Tongue (tissue), 2 donors: ENCODE data around the gene VMP1. TPM values are rescaled to one million over a fixed set of nuclear protein-coding genes. Genes with fewer than 3 reads are reported as not detected.
"Not testable (repeated sequence)": the region's sequence is repeated elsewhere in the genome, so short reads cannot be mapped to it uniquely, and the experiment has no call there.

Experiments used
- DNase-seq: peaks from one replicate; pipeline ENCODE4 v3.0.0-alpha.2; 2015
- total RNA-seq: library from RNA; depleted of rRNA; stranded (reverse); fragments of >200 nt; gene quantifications from one replicate; pipeline ENCODE4 v1.2.3, GENCODE V29; 2014

VMP1 gene
- total RNA-seq, 1 donor from 2014 or later: 178 TPM

DNA sequence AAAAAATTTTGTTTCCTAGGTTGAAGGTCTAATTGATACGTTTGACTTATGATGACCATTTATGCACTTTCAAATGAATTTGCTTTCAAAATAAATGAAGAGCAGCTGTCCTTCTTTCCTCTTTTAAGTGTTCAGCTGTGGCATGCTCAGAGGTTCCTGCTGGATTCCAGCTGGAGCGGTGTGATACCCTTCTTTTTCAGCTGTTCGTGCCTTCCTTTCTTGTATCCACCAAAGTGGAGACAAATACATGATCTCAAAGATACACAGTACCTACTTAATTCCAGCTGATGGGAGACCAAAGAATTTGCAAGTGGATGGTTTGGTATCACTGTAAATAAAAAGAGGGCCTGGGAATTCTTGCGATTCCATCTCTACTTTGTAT is 134.4 kb downstream of the VMP1 start:
- DNase-seq: not testable (repeated sequence)

DNA sequence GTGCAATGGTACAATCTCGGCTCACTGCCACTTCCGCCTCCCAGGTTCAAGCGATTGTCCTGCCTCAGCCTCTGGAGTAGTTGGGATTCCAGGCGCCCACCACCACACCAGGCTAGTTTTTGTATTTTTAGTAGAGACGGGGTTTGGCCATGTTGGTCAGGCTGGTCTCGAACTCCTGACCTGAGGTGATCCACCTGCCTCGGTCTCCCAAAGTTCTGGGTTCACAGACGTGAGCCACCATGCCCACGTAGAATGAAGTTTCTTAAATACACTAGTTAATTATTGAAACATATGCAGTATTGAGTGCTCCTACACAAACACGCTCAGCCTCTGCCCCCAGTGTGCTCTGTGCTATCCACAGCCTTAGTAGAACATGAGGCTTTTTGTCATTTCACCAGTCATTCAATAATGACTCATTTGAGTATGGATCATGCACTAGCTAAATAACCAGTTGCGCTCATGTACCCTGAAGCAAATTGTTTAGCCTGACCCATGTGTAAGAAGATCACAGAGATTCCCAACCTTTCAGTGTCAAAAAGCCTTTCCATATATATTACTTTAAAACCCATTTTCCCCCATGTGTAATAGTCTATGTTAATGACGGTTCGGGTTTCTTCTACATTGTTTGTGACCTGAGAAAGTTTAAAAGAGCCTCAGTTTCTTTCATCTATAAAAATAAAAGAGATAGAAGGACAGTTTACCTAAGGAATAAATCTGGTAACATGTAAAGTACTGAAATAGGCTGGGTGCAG is 135.6 kb downstream of the VMP1 start:
- no peak for DNase-seq

DNA sequence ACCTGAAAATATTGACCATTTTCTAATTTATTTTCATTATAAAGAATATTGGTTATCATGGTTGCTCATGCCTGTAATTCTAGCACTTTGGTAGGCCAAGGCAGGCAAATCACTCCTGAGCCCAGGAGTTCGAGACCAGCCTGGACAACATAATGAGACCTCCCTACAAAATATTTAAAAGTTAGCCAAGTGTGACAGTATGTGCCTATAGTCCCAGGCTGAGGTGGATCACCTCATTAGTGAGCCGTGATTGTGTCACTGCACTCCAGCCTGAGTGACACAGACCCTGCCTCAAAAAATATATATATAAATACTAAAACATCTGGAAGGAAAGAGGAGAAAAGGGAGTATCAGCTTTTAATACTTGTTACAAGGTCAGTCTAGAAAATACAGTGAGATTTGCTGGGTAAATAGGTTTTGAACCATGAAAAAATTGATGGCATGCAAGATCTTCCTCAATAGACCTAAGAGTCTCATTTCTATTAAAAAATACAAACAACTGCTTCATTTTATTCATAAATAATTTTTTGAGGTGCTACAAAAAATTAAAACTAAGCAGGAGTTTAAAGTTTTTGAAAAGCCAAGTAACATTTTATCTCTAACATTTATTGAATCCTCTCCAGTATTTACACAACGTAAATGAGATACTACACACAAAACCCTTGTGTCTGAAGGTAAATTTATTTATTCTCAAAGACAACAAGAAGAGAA is 137.6 kb downstream of the VMP1 start:
- DNase-seq: no peak

DNA sequence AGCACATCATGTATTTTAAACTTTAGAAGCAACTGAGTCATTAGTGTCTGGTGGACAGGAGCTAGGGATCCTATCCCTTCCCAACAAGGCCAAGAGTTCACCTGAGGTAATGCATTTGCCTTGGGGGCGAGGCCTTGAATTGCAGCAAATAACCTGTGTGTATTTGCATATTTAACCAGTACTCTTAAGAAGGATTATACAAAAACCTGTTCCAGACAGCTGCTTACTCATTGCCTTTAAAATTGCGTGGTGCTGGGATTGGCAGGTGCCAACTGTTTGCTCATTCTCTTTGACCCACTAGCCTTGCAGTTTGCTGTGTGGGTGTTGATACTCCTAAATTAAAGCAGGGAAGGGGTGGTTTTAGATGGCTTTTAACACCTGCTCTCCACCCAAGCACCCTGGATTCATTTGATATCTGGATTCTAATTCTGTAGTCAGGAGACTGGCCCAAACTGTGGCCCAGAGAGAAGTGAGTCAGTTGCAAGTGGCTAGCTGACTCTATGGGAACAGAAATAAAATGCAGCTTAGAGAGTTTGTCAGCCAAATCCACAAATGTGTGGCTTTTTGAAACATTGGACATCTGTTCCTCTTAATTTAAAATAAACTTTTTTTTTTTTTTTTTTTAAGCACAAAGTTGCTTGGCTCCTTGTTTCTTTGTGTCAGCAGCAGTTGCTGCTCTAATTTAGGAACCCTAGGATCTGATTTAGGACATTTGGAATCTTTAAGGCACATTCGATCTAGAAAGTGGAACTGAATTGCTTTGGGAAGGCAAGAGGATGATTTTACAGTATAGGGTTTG is 138.3 kb downstream of the VMP1 start:
- DNase-seq: peak; percentile 78

DNA sequence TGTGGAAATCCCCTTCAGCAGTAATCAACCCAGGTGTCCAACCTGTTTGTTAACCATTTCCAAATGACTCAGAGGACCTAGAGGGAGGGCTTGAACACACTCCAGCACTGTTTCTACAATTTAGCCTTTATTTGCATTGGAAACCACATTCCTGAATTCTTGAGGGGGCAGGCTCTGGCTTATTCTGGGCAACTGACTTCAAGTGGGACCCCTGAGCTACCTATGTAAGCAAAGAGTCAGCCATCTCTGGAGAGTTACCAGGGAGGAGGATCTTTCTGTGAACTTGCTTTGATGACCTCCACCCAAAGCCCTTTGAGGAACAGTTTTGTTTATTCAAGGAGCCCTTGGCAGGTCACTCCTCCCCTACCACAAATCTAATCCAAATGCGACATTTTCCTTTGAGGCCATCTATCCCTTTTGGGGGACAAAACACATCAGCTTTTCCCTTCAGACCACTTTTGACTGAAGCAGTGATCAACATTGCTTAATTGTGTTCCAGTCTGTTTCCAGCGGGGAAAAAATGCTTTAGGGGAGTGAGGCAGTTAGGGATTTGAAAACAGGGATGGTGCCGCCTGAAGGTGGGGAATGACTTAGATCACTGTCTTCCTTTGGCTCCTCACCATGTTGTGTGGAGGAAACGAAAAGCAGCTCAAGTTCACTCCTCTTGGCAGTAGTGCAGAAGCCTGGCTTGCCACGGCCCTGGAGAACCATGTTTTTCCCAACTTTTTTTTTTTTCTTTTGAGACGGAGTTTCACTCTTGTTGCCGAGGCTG is 139.1 kb downstream of the VMP1 start:
- peak; percentile 78 for DNase-seq

DNA sequence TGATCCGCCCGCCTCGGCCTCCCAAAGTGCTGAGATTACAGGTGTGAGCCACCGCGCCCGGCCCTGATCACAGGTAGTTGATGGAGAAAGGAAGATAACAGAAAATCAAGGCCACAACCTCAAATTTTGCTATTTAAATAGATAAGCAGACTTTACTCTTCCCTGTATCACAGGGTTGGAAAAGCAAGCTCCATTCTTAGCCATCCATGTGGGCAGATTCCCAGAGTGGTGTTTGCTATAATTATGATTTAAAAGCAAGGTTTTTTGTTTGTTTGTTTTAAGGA is 140.9 kb downstream of the VMP1 start:
- no peak for DNase-seq

DNA sequence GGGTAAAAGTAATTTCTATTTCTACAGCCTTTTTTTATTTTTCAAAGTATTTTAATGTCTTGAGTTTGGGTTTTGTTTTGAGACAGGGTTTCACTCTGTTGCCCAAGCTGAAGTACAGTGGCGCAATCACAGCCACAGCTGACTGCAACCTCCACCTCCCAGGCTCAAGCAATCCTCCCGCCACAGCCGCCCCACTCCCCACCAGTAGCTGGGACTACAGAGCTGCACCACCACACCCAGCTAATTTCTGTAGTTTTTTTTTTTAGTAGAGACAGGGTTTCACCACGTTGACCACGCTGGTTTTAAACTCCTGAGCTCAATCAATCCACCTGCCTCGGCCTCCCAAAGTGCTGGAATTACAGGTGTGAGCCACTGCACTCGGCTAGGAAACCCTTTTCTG is 141.3 kb downstream of the VMP1 start:
- no peak for DNase-seq

DNA sequence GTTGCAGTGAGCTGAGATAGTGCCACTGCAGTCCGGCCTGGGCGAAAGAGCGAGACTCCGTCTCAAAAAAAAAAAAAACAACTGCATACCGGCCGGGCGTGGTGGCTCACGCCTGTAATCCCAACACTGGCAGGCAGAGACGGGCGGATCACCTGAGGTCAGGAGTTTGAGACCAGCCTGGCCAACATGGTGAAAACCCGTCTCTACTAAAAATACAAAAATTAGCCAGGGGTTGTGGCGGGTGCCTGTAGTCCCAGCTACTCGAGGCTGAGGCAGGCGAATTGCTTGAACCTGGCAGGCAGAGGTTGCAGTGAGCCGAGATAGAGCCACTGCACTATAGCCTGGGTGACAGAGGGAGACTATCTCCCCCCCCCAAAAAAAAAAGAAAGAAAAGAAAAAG is 142.9 kb downstream of the VMP1 start:
- DNase-seq: not testable (repeated sequence)

DNA sequence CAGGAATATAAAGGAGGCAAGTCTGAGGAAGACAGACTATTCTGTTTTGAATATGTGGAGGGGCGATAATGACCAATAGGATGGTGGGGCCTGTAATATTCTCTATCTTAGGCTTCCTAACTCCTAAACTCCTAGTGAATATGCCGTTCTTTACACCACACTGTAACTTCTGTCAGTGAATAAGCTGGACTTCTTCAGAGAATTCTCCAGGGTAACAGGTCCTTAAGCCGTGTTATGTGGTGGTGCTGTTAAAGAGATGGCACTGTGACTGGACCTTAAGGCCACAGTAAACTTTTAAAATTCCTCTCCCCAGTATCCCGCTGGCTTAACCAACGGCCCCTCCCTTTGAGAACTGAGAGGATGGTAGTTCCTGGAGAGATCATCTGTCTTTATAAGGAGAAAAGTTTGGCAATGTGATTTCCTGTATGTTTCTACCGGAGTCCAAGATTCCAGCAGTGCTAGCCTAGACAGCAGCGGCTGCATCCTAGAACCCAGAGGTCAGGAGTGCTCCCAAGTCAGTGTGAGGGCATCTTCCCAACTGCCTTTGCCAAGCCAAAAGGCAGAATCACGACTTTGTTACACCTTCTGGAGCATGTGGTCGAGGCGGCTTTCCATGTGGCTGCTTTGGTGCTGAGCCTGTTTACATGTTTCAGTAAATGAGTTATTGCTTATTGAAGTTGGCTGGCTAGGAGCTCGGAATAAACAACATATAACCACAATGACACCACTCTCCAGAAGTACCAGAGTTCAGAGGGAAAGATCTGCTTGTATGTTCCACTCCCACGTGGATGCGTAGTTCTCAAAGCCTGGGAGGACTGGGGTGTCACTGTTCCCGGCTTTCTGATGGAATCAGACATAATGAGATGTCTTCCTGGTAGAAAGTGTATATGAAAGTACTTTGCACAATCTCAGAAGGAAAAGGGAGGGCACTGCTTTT is 144.3 kb downstream of the VMP1 start:
- DNase-seq: no peak

DNA sequence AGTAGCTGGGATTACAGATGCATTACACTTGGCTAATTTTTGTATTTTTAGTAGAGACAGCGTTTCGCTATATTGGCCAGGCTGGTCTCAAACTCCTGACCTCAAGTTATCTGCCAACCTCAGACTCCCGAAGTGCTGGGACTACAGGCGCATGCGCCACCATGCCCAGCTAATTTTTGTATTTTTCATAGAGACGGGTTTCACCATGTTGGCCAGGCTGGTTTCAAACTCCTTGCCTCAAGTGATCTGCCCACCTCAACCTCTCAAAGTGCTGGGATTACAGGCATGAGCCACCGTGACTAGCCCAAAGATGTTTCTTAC is 145.4 kb downstream of the VMP1 start:
- not testable (repeated sequence) for DNase-seq

DNA sequence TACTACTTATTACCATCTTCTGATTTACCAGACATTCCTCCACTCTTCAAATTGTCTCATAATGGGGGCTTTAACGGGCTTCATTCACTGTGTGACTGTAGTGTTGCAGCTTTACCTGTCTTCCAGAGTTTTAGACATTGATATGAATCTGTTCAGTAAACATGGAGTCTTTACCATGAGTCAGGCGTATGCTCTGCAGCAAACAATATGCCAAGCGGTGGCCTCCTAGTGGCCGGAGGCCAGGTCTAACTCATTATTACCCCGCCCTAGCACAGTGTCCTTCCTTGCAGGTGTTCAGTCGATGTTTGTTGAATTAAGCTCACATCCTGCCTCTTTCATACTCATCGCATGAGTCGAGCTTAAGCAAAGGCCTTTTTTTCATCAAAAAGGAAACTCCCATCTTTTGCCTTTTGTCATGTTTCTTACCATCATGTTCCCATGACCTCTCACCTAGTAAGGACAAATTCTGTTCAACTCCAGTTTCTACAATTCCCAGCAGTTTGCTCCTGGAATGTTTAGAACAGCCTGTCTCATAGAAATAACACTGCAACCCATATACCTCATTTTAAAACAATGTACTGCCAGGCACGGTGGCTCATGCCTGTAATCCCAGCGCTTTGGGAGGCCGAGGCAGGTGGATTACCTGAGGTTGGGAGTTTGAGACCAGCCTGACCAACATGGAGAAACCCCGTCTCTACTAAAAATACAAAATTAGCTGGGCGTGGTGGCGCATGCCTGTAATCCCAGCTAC is 145.9 kb downstream of the VMP1 start:
- DNase-seq: peak; percentile 60

DNA sequence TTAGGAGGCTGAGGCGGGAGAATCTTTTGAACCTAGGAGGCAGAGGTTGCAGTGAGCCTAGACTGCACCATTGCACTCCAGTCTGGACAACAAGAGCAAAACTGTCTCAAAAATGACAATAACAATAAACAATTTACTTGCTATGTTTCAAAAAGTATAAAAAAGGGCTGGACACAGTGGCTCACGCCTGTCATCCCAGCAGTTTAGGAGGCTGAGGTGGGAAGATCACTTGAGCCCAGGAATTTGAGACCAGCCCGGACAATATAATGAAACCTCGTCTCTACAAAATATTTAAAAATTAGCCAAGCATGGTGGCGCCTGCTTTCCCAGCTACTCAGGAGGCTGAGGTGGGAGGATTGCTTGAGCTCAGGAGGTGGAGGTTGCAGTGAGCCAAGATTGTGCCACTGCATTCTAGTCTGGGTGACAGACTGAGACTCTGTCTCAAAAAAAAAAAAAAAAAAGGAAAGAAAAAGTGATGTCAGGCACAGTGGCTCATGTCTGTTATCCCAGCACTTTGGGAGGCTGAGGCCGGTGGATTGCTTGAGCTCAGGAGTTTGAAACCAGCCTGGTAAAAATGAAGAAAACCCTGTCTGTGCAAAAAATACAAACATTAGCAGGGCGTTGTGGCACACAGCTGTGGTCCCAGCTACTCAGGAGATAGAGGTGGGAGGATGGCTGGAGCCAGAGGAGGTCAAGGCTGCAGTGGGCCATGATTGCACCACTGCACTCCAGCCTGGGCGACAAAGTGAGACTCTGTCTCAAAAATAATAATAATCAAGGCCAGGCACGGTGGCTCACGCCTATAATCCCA is 146.7 kb downstream of the VMP1 start:
- not testable (repeated sequence) for DNase-seq

DNA sequence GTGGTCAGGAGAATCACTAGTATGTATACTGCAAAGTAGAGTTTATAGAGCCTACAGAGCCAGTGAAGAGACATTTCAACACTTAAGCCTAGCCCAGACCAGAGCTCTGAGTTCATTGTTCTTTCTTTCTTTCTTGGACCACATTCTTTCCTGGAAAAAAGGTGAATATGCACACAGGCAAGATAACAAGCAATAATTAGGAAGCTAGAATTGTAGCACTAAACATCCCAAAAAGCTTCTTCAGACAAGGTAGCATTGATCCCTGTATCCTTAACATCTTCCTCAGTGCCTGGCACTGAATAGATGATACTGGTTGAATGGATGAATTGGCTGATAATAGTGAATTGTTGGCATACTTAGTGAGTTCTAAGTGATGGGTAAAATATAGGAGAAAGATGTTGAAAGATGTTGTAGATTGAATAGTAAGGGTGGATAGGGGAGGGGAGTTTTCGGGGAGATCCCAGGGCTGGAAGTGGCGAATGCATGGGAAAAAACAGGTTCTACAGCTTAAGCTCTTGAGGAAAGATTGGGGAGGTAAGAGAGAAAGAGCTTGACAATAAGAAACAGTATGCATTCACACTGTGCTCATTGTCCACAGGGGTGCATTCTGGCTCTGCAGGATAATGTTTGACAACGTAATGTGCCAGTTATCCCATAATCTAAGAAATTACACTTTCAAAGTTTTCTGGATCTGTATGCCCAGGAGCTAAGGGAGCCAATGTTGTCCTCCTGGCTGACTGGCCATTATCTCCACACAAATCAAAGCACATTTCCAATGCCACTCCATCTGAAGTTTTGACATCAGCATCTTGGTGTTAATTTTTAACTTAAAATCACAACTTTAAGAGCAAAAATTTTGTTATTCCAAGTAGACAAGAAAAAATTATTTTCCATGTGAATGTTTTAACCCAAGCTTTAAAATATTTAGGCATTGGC is 149.7 kb downstream of the VMP1 start:
- DNase-seq: no peak

DNA sequence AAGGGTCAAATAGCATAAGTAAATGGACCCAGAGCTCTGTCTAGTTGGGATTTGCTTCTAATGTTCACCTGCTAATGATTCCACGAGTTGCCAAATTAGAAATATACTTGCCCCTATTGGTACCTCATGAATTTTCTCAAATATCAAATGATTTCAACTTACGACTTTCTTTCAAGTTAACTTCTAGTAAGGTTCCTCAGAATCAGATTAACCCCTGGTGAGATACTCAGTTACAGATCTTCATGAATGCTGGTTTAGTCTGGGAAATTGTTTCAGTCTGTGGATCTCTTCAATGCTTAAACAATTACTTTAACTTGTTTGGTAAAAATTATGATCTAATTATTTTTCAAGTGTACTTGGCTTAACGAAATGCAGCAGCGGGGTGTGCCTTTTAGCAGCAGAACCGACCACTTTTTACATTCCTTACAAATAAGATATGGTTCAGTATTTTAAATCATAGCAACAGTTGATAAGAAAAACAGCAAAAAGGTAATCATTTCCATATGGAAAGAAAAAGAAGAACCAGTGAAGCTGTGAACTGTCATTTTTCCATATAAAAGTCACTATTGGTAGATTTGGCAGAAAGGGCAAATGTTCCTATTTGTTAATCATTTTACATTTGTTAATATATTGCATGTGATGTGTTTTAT is 150.8 kb downstream of the VMP1 start:
- DNase-seq: no peak

DNA sequence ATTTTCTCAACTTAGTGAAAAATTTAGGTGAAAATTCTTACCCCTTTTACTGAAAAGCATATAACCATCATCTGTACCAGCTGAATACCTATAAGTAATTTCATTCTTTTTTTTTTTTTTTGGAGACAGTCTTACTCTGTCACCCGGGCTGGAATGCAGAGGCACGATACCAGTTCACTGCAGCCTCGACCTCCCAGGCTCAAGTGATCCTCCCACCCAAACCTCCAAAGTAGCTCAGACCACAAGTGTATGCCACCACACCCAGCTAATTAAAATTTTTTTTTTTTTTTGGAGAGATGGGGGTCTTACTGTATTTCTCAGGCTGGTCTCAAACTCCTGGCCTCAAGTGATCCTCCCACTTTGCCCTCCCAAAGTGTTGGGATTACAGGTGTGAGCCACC is 151.5 kb downstream of the VMP1 start:
- DNase-seq: no peak

DNA sequence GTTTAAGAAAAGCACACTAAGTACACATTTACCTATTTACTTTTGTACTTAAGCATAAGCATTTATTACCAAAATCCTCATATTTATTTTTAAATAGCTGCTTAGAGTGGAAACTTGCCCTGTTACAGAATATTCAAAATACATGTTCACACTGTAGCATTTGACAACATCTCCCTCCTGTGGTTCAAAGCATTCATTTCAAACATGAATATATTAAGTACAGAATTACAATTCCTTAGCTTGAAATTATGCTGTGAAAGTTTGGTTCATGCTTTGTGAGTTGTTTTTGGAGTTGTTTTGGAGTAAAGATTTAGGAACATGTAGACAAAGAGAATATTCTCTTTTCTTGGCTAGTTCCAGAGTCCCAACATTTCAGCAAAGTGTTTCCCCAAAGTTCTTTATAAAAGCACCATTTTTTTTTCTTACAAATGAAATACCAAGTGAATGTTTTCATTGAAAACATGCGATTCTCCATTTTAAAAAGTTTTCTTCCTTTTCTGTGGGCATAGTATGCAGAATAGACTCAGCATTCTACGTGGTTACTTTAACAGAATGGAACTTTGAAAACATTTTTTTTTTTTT is 152.1 kb downstream of the VMP1 start:
- peak; percentile 65 for DNase-seq

DNA sequence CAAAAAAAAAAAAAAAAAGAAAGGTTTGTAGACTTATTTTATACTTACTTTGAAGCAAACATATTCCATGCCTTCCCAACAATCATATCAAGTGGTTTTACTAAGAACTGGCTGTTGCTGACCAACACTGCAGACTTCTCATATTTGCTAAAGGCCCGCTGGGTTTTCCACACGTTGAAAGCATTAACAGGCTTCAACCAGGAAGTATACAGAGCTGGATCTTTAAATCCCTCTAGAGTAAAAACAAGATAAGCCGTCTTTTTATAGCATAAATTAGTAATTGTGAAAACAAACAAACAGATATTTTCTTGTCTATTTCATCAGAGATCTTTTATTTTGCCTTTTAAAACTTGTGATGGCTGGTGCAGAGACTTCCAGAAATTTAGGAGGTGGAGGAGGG is 156.2 kb downstream of the VMP1 start:
- DNase-seq: no peak

DNA sequence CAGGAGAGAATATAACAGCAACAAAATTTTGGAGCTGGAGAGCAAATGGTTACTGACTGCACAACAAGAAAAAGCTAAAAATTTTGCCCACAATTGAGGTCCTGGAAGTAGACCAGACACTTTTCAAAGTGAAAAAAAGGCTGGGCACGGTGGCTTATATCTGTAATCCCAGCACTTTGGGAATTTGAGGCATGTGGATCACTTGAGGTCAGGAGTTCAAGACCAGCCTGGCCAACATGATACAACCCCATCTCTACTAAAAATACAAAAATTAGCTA is 162.4 kb downstream of the VMP1 start:
- no peak for DNase-seq
